ENCODE results near the gene FTO.

- TF ChIP-seq CTCF (IDR thresholded peaks at IDR 0.05 in 4 of 5, conservative IDR thresholded peaks at IDR 0.05 in 1 of 5) = no peak
- TF ChIP-seq POLR2A (IDR thresholded peaks at IDR 0.05) = no peak
These were observed 139.1 kb downstream of the FTO start for GRCh38 chr16:53843084-53843483.

Measured in gastrocnemius medialis (tissue), 4 donors.